IPS-20b (cell line): Measurements from ENCODE around the gene UGGT1.

ENCODE experiments used
- H3K27ac ChIP-seq: one replicate; pipeline ENCODE4 v1.5.1; 2013; ENCODE audit warnings: low read length
- H3K27me3 ChIP-seq: 2 replicates; pipeline ENCODE4 v1.6.1; 2013; ENCODE audit warnings: mild to moderate bottlenecking, low read length, inconsistent platforms; ENCODE audit not compliant: insufficient read depth
- H3K36me3 ChIP-seq: 2 replicates; pipeline ENCODE4 v1.6.1; 2013; ENCODE audit warnings: low read depth, mild to moderate bottlenecking, inconsistent platforms, low read length, moderate library complexity; ENCODE audit not compliant: insufficient read depth
- H3K4me1 ChIP-seq: 2 replicates; pipeline ENCODE4 v1.6.1; 2013; ENCODE audit warnings: mild to moderate bottlenecking, control low read depth, inconsistent platforms, low read length, moderate library complexity; ENCODE audit not compliant: insufficient read depth
- H3K4me3 ChIP-seq: 2 replicates; pipeline ENCODE4 v1.5.1; 2013; ENCODE audit warnings: mild to moderate bottlenecking, low read length, inconsistent platforms
- H3K9ac ChIP-seq: 2 replicates; pipeline ENCODE4 v1.6.1; 2013; ENCODE audit warnings: low read depth, mild to moderate bottlenecking, inconsistent platforms, low read length, moderate library complexity
- H3K9me3 ChIP-seq: 2 replicates; pipeline ENCODE4 v1.6.1; 2013; ENCODE audit warnings: mild to moderate bottlenecking, low read depth, low read length, inconsistent platforms; ENCODE audit not compliant: insufficient read depth

The UGGT1 gene

GRCh38 chr2:128090945-128091725 is at the start of gene UGGT1:
UGGT1 (plus strand) TSS chr2:128091200; CDS start chr2:128091358, 158 bp downstream.
- H3K27me3 ChIP-seq: no peaks in the 10 kb centered on the region
- peaks cover 10% of the 10 kb centered on the region; the same call in 1 of the 2 replicates for H3K36me3 ChIP-seq
- H3K9ac ChIP-seq: peak within 1 kb of the TSS; percentile 89; the same call in 1 of the 2 replicates
- H3K27ac ChIP-seq: no peak within 1 kb of the TSS
- no peaks in the 10 kb centered on the region for H3K4me1 ChIP-seq
- peak within 1 kb of the TSS; percentile 84 for H3K4me3 ChIP-seq
- H3K9me3 ChIP-seq: no peaks in the 10 kb centered on the region

GRCh38 chr2:128041561-128041960 is 49.4 kb upstream of the UGGT1 start:
- H3K27ac ChIP-seq: no peak overlapping the region
- no peaks in the 10 kb centered on the region for H3K27me3 ChIP-seq
- H3K9me3 ChIP-seq: peaks cover 51% of the 10 kb centered on the region
- H3K4me3 ChIP-seq: no peak overlapping the region
- no peaks in the 10 kb centered on the region for H3K4me1 ChIP-seq
- H3K36me3 ChIP-seq: no peaks in the 10 kb centered on the region
- no peak overlapping the region for H3K9ac ChIP-seq

- Histone ChIP-seq H3K4me3 (no peak overlapping the region), H3K9ac (no peak overlapping the region), H3K4me1 (no peaks in the 10 kb centered on the region), H3K36me3 (no peaks in the 10 kb centered on the region), H3K27me3 (no peaks in the 10 kb centered on the region), H3K9me3 (peaks cover 40% of the 10 kb centered on the region), H3K27ac (no peak overlapping the region)
Measured at GRCh38 chr2:128043041-128043440, 48.0 kb upstream of the UGGT1 start.

GRCh38 chr2:128053331-128053730 is 37.7 kb upstream of the UGGT1 start:
- no peaks in the 10 kb centered on the region for H3K4me1 ChIP-seq
- no peaks in the 10 kb centered on the region for H3K36me3 ChIP-seq
- no peaks in the 10 kb centered on the region for H3K27me3 ChIP-seq
- no peak overlapping the region for H3K27ac ChIP-seq
- no peak overlapping the region for H3K9ac ChIP-seq
- no peaks in the 10 kb centered on the region for H3K9me3 ChIP-seq
- H3K4me3 ChIP-seq: no peak overlapping the region

GRCh38 chr2:128054104-128054885 is 36.7 kb upstream of the UGGT1 start:
- H3K27ac ChIP-seq: no peak overlapping the region
- no peaks in the 10 kb centered on the region for H3K9me3 ChIP-seq
- no peaks in the 10 kb centered on the region for H3K4me1 ChIP-seq
- H3K36me3 ChIP-seq: no peaks in the 10 kb centered on the region
- H3K4me3 ChIP-seq: no peak overlapping the region
- H3K27me3 ChIP-seq: no peaks in the 10 kb centered on the region
- H3K9ac ChIP-seq: no peak overlapping the region

- H3K9ac ChIP-seq: no peak overlapping the region
- no peaks in the 10 kb centered on the region for H3K36me3 ChIP-seq
- no peaks in the 10 kb centered on the region for H3K27me3 ChIP-seq
- H3K9me3 ChIP-seq: no peaks in the 10 kb centered on the region
- H3K4me3 ChIP-seq: no peak overlapping the region
- H3K27ac ChIP-seq: no peak overlapping the region
- no peaks in the 10 kb centered on the region for H3K4me1 ChIP-seq
Measured at GRCh38 chr2:128057334-128057733, 33.7 kb upstream of the UGGT1 start.

- no peaks in the 10 kb centered on the region for H3K36me3 ChIP-seq
- no peak overlapping the region for H3K4me3 ChIP-seq
- H3K27me3 ChIP-seq: no peaks in the 10 kb centered on the region
- H3K4me1 ChIP-seq: no peaks in the 10 kb centered on the region
- H3K9ac ChIP-seq: no peak overlapping the region
- H3K27ac ChIP-seq: no peak overlapping the region
- no peaks in the 10 kb centered on the region for H3K9me3 ChIP-seq
Measured at GRCh38 chr2:128058114-128058513, 32.9 kb upstream of the UGGT1 start.

- Histone ChIP-seq H3K4me1 (no peaks in the 10 kb centered on the region), H3K9me3 (no peaks in the 10 kb centered on the region), H3K9ac (no peak overlapping the region), H3K27ac (no peak overlapping the region), H3K4me3 (no peak overlapping the region), H3K27me3 (no peaks in the 10 kb centered on the region), H3K36me3 (no peaks in the 10 kb centered on the region)
Measured at GRCh38 chr2:128062571-128062970, 28.4 kb upstream of the UGGT1 start.

GRCh38 chr2:128064353-128064752 is 26.6 kb upstream of the UGGT1 start:
- H3K9ac ChIP-seq: no peak overlapping the region
- H3K36me3 ChIP-seq: no peaks in the 10 kb centered on the region
- no peaks in the 10 kb centered on the region for H3K27me3 ChIP-seq
- no peaks in the 10 kb centered on the region for H3K4me1 ChIP-seq
- H3K9me3 ChIP-seq: no peaks in the 10 kb centered on the region
- H3K4me3 ChIP-seq: no peak overlapping the region
- H3K27ac ChIP-seq: no peak overlapping the region

- Histone ChIP-seq H3K27ac (no peak overlapping the region), H3K9me3 (no peaks in the 10 kb centered on the region), H3K4me3 (no peak overlapping the region), H3K36me3 (no peaks in the 10 kb centered on the region), H3K9ac (no peak overlapping the region), H3K27me3 (no peaks in the 10 kb centered on the region), H3K4me1 (no peaks in the 10 kb centered on the region)
Measured at GRCh38 chr2:128069769-128070168, 21.2 kb upstream of the UGGT1 start.

- no peaks in the 10 kb centered on the region for H3K4me1 ChIP-seq
- H3K9me3 ChIP-seq: no peaks in the 10 kb centered on the region
- H3K4me3 ChIP-seq: no peak overlapping the region
Measured at GRCh38 chr2:128073278-128073677, 17.7 kb upstream of the UGGT1 start.

More at GRCh38 chr2:128073278-128073677, 17.7 kb upstream of the UGGT1 start:
- Histone ChIP-seq H3K27ac (no peak overlapping the region), H3K27me3 (no peaks in the 10 kb centered on the region), H3K9ac (no peak overlapping the region), H3K36me3 (no peaks in the 10 kb centered on the region)
